HepG2 (cell line): ENCODE measurements around the gene RIOK3. TPM values are rescaled to one million over a fixed set of nuclear protein-coding genes. Genes with fewer than 3 reads are reported as not detected.

Experiments
- ATAC-seq: fragments of 200-7000 bp; cut with Tn5 transposase; 3 replicates; pipeline ENCODE4 v1.9.1; 2020; ENCODE audit warnings: mild to moderate bottlenecking, moderate library complexity
- BruUV-seq: library from RNA; stranded (reverse); fragments of 400-500 nt; replicated peaks from 2 replicates; lab custom pipeline; 2021; lab: Mats Ljungman, UMichigan
- CTCF ChIA-PET: fragments of 300-600 bp; formaldehyde crosslinking; extraction: SDS; loops from one replicate; lab custom pipeline; 2021; ENCODE audit warnings: low total read pairs, inconsistent platforms, low intra/inter-chr PET ratio; lab: Yijun Ruan, JAX
- POLR2A ChIA-PET: fragments of 350-600 bp; sonication (Branson Sonifier 250); formaldehyde crosslinking; loops from one replicate; lab custom pipeline; 2020; ENCODE audit warnings: antibody characterized with exemption, inconsistent platforms; lab: Yijun Ruan, JAX
- DNase-seq: peaks from one replicate; pipeline ENCODE4 v3.0.0-alpha.2; 2015; ENCODE audit warnings: low spot score
- FAIRE-seq: peaks from 3 replicates; lab custom pipeline; 2011; peaks lifted over from hg19 to GRCh38; lab: Jason Lieb, UNC
- H2AFZ ChIP-seq: one replicate; pipeline ENCODE4 v1.6.1; 2011; ENCODE audit warnings: low read length, inconsistent platforms
- H3K27ac ChIP-seq: fragments of 300-600 bp; 3 replicates; pipeline ENCODE4 v1.8.0; 2011; ENCODE audit warnings: mixed run types, mild to moderate bottlenecking, mixed read lengths, low read length, inconsistent platforms; ENCODE audit not compliant: insufficient read depth; ENCODE audit errors: extremely low read length
- H3K27me3 ChIP-seq, 2 experiments: fragments of 200-600 bp in 1 of 2; 2 replicates in 1 of 2; 3 replicates in 1 of 2; pipeline versions ENCODE4 v1.6.0 to v1.8.0; 2011; ENCODE audit warnings: low read length in 2 of 2, mild to moderate bottlenecking in 2 of 2, moderate library complexity in 2 of 2, inconsistent platforms in 1 of 2; ENCODE audit not compliant: insufficient read depth in 2 of 2, control insufficient read depth in 1 of 2
- H3K36me3 ChIP-seq, 2 experiments: fragments of 200-600 bp in 1 of 2; replicated peaks in 1 of 2; 2 replicates in 1 of 2; 3 replicates in 1 of 2; pipeline versions ENCODE4 v1.5.1 to v1.8.0; 2011; ENCODE audit warnings: low read length in 2 of 2, inconsistent platforms in 1 of 2; ENCODE audit not compliant: insufficient read depth in 2 of 2, control insufficient read depth in 1 of 2
- H3K4me1 ChIP-seq: 2 replicates; pipeline ENCODE4 v1.5.1; 2012; ENCODE audit warnings: low read length, inconsistent platforms; ENCODE audit not compliant: insufficient read depth
- H3K4me2 ChIP-seq: 2 replicates; pipeline ENCODE4 v1.6.0; 2011; ENCODE audit warnings: low read depth, low read length, inconsistent platforms
- H3K4me3 ChIP-seq, 3 experiments: fragments of 200-600 bp in 1 of 3; sonication (generic), shearing (Covaris generic) in 1 of 3; replicated peaks in 1 of 3; 2 replicates each; pipeline ENCODE4 v1.5.1; 2011 to 2016; ENCODE audit warnings: low read length in 3 of 3, inconsistent platforms in 2 of 3, low read depth in 2 of 3, mild to moderate bottlenecking in 2 of 3, control low read depth in 1 of 3, mixed read lengths in 1 of 3; ENCODE audit not compliant: insufficient read depth in 1 of 3
- H3K79me2 ChIP-seq: one replicate; pipeline ENCODE4 v1.6.1; 2011; ENCODE audit warnings: low read length, inconsistent platforms; ENCODE audit not compliant: insufficient read depth
- H3K9ac ChIP-seq: 2 replicates; pipeline ENCODE4 v1.6.0; 2011; ENCODE audit warnings: mild to moderate bottlenecking, low read depth, low read length, inconsistent platforms; ENCODE audit not compliant: insufficient read depth
- H3K9me3 ChIP-seq: 2 replicates; pipeline ENCODE4 v1.5.1; 2012; ENCODE audit warnings: mild to moderate bottlenecking, low read length
- H4K20me1 ChIP-seq: 2 replicates; pipeline ENCODE4 v1.6.0; 2011; ENCODE audit warnings: inconsistent platforms, mild to moderate bottlenecking, low read length, moderate library complexity; ENCODE audit not compliant: insufficient read depth
- ATF7 ChIP-seq, 2 experiments: fragments of 450-650 bp in 1 of 2; sonication (generic) in 1 of 2; formaldehyde crosslinking in 1 of 2; IDR thresholded peaks; 2 replicates each; pipeline versions ENCODE4 v1.4.0 to v1.6.1; 2016 to 2020; ENCODE audit warnings: antibody characterized with exemption in 1 of 2, mild to moderate bottlenecking in 1 of 2, missing genetic modification reagents in 1 of 2
- HMG20B ChIP-seq: conservative IDR thresholded peaks from 2 replicates; pipeline ENCODE4 v1.6.1; 2016; ENCODE audit warnings: missing genetic modification reagents, missing compliant biosample characterization
- NFE2L1 ChIP-seq: sonication (generic); formaldehyde crosslinking; IDR thresholded peaks from 2 replicates; pipeline ENCODE4 v1.4.0; 2020; ENCODE audit warnings: missing genetic modification reagents, mild to moderate bottlenecking, borderline replicate concordance
- ZBTB38 ChIP-seq: sonication (generic); formaldehyde crosslinking; IDR thresholded peaks from 2 replicates; pipeline ENCODE4 v1.5.1; 2020; ENCODE audit warnings: mild to moderate bottlenecking, missing genetic modification reagents
- ZNF605 ChIP-seq: sonication (generic); formaldehyde crosslinking; IDR thresholded peaks from 2 replicates; pipeline ENCODE4 v1.8.0; 2022; ENCODE audit warnings: mild to moderate bottlenecking, missing genetic modification reagents
- ZSCAN12 ChIP-seq: sonication (generic); formaldehyde crosslinking; IDR thresholded peaks from 2 replicates; pipeline ENCODE4 v1.9.0; 2021; ENCODE audit warnings: mild to moderate bottlenecking, missing genetic modification reagents
- WGBS: methylation state at CpG from one replicate; pipeline ENCODE4 v1.1.6; 2017; ENCODE audit warnings: low lambda C conversion rate; 5-methylcytosine and 5-hydroxymethylcytosine counted together
- in situ Hi-C: cut with HindIII; loops from 2 replicates; pipeline ENCODE4 v1.10.0; 2017; ENCODE audit warnings: low pct_unique_long_range_greater_than_20kb; ENCODE audit not compliant: extremely low pct_ligation_motif_present
- intact Hi-C: fragments of 100-400 bp; cut with micrococcal nuclease; formaldehyde crosslinking; loops from one replicate; pipeline ENCODE4 v1.10.0; 2022; ENCODE audit not compliant: unreplicated experiment
- polyA plus RNA-seq, 8 experiments: library from polyadenylated mRNA; depleted of rRNA in 3 of 8; stranded (reverse) in 7 of 8; unstranded in 1 of 8; fragments of >200 nt; fragmentation: Illumina TruSeq in 4 of 8; extraction: Trizol in 4 of 8; gene quantifications; 2 replicates each; pipeline versions ENCODE4 v1.2.1 to v1.2.3, GENCODE V29; 2011 to 2016; ENCODE audit warnings: low read depth in 4 of 8, missing spikeins in 1 of 8, mixed read lengths in 1 of 8; ENCODE audit not compliant: insufficient read depth in 1 of 8
- total RNA-seq, 5 experiments: library from RNA; depleted of rRNA; stranded (reverse); fragments of >200 nt; fragmentation: Illumina TruSeq; extraction: Trizol; gene quantifications; 2 replicates each; pipeline ENCODE4 v1.2.3, GENCODE V29; 2016; ENCODE audit warnings: low read depth in 1 of 5
- TF ChIP-seq, protein P1 (sequence below): sonication (generic); formaldehyde crosslinking; IDR thresholded peaks from 2 replicates; pipeline ENCODE4 v1.5.0; 2020; ENCODE audit warnings: mild to moderate bottlenecking, missing genetic modification reagents
- TF ChIP-seq, protein P2 (sequence below): sonication (generic); formaldehyde crosslinking; conservative IDR thresholded peaks from 2 replicates; pipeline ENCODE4 v1.4.0; 2020; ENCODE audit warnings: mild to moderate bottlenecking, missing genetic modification reagents, moderate library complexity
- TF ChIP-seq, protein P3 (sequence below): sonication (generic); formaldehyde crosslinking; IDR thresholded peaks from 2 replicates; pipeline ENCODE4 v1.4.0; 2020; ENCODE audit warnings: mild to moderate bottlenecking, low read depth, missing genetic modification reagents

The RIOK3 gene
- total and polyA plus RNA-seq, 2 of the 13 experiments (the other 11 are each of a cell fraction or from before 2014, with no cell fraction given): 26.7 to 36.0 TPM

DNA sequence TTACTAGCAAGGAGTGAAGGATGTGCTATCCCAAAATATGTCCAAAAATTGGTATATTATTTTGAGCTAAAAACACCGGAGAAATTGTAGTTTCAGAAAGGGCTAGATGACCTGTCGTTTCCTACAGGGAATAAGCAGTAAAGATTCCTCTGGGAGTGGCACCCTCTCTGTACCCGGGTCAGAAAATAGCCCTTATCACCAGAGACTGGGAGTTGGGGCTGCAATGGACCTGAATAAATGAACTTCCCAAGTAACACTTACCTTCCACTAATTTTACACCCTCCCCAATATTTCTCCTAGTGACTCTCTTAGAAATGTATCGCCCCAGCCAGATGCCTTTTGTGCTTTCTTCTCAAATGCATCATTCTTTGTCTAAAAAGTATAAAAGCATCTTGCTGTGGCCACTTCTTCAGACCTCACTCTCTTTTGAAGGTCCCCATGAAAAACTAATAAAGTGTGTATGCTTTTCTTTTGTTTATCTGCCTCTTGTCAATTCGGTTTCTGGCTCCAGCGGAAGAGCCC, 49.5 kb downstream of the RIOK3 start:
- H3K9ac ChIP-seq: peak overlapping the region; percentile 76
- TSS peak; percentile 93 for BruUV-seq
- FAIRE-seq (no peak), ATAC-seq (peak; percentile 19), DNase-seq (no peak)
- peaks cover 0 to 9% of the 10 kb centered on the region in 2 experiments; a peak in 2 of 5 replicates for H3K36me3 ChIP-seq
- H2AFZ ChIP-seq: no peak overlapping the region
- ChIA-PET CTCF (no interaction called here), POLR2A (interaction anchor here (1.0 to 1.5 kb wide), 3 partner anchors 15 to 368 kb away, joined by 3 to 4 read pairs (median 3); no protein-coding TSS in a partner anchor)
- TF ChIP-seq ATF7 (IDR thresholded peaks at IDR 0.05) (no peak), ATF7 (CRISPR knock-in tag; IDR thresholded peaks at IDR 0.05) (no peak), HMG20B (no peak), ZSCAN12 (CRISPR knock-in tag) (no peak), ZBTB38 (CRISPR knock-in tag) (no peak), ZNF605 (CRISPR knock-in tag) (no peak), NFE2L1 (CRISPR knock-in tag) (no peak)
- TF ChIP-seq, protein P1, sequence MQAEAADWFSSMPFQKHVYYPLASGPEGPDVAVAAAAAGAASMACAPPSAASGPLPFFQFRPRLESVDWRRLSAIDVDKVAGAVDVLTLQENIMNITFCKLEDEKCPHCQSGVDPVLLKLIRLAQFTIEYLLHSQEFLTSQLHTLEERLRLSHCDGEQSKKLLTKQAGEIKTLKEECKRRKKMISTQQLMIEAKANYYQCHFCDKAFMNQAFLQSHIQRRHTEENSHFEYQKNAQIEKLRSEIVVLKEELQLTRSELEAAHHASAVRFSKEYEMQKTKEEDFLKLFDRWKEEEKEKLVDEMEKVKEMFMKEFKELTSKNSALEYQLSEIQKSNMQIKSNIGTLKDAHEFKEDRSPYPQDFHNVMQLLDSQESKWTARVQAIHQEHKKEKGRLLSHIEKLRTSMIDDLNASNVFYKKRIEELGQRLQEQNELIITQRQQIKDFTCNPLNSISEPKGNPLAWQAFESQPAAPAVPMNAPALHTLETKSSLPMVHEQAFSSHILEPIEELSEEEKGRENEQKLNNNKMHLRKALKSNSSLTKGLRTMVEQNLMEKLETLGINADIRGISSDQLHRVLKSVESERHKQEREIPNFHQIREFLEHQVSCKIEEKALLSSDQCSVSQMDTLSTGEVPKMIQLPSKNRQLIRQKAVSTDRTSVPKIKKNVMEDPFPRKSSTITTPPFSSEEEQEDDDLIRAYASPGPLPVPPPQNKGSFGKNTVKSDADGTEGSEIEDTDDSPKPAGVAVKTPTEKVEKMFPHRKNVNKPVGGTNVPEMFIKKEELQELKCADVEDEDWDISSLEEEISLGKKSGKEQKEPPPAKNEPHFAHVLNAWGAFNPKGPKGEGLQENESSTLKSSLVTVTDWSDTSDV (CRISPR knock-in tag): no peak
- TF ChIP-seq, protein P2, sequence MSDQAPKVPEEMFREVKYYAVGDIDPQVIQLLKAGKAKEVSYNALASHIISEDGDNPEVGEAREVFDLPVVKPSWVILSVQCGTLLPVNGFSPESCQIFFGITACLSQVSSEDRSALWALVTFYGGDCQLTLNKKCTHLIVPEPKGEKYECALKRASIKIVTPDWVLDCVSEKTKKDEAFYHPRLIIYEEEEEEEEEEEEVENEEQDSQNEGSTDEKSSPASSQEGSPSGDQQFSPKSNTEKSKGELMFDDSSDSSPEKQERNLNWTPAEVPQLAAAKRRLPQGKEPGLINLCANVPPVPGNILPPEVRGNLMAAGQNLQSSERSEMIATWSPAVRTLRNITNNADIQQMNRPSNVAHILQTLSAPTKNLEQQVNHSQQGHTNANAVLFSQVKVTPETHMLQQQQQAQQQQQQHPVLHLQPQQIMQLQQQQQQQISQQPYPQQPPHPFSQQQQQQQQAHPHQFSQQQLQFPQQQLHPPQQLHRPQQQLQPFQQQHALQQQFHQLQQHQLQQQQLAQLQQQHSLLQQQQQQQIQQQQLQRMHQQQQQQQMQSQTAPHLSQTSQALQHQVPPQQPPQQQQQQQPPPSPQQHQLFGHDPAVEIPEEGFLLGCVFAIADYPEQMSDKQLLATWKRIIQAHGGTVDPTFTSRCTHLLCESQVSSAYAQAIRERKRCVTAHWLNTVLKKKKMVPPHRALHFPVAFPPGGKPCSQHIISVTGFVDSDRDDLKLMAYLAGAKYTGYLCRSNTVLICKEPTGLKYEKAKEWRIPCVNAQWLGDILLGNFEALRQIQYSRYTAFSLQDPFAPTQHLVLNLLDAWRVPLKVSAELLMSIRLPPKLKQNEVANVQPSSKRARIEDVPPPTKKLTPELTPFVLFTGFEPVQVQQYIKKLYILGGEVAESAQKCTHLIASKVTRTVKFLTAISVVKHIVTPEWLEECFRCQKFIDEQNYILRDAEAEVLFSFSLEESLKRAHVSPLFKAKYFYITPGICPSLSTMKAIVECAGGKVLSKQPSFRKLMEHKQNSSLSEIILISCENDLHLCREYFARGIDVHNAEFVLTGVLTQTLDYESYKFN (CRISPR knock-in tag): no peak
- TF ChIP-seq, protein P3, sequence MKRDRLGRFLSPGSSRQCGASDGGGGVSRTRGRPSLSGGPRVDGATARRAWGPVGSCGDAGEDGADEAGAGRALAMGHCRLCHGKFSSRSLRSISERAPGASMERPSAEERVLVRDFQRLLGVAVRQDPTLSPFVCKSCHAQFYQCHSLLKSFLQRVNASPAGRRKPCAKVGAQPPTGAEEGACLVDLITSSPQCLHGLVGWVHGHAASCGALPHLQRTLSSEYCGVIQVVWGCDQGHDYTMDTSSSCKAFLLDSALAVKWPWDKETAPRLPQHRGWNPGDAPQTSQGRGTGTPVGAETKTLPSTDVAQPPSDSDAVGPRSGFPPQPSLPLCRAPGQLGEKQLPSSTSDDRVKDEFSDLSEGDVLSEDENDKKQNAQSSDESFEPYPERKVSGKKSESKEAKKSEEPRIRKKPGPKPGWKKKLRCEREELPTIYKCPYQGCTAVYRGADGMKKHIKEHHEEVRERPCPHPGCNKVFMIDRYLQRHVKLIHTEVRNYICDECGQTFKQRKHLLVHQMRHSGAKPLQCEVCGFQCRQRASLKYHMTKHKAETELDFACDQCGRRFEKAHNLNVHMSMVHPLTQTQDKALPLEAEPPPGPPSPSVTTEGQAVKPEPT (CRISPR knock-in tag): no peak
- intact Hi-C loops (no loop called here), in situ Hi-C loops (no loop called here)
- H3K4me2 ChIP-seq: peak overlapping the region; percentile 87
- no peaks in the 10 kb centered on the region for H4K20me1 ChIP-seq
- no peaks in the 10 kb centered on the region for H3K27me3 ChIP-seq
- H3K4me1 ChIP-seq: peaks cover 38% of the 10 kb centered on the region
- no peaks in the 10 kb centered on the region for H3K9me3 ChIP-seq
- H3K27ac ChIP-seq: peak overlapping the region; percentile 74
- 2% methylated on average over 6 of the region's 6 CpGs for WGBS
- H3K4me3 ChIP-seq: peak overlapping the region; percentile 63 to 87 (median 82)
- H3K79me2 ChIP-seq: peaks cover 9% of the 10 kb centered on the region
